NCI-H2227 treated with DMSO at 0.1 percent for 48 hours (cell line): ENCODE measurements around the gene TAMALIN.

Experiments
- DNase-seq: peaks from one replicate; lab custom pipeline; 2025; lab: John Stamatoyannopoulos, UW

TAMALIN gene

DNA sequence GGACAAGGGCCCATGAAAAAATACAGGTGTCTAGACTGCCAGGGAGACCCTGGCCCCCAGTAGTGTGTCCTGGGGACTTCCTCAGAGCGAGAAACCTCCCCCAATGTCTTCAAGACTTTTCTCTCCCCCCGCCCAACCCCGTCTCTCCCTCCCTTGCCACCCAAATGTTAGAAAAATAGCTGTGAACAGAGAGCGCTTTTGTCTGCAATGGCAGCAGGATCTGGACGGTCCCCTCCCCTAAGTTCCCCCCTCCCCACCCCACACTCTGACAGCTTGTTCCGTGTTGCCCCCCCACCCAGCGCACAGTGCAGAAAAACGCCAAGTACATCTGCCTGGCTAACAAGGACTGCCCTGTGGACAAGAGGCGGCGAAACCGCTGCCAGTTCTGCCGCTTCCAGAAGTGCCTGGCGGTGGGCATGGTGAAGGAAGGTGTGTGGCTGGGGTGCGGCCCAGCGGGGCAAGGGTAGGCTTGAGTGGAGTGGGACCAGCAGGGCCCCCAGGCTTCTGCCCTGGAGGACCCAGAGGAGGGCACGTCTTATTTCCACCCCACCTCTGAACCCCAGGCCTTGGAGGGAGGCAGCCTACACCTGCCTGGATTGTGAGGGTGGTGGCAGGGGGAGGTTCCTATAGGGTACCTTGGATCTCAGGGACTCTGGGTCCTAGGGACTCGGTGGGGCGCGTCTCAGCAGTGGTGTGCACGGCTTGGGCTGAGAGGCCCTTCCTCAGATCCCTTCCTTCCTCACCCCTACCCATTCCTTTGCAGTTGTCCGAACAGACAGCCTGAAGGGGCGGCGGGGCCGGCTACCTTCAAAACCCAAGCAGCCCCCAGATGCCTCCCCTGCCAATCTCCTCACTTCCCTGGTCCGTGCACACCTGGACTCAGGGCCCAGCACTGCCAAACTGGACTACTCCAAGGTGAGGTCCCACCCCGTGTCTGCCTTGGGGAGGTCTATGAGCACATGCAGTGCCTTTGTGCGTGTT, 49.3 kb downstream of the TAMALIN start:
- no peak for DNase-seq

DNA sequence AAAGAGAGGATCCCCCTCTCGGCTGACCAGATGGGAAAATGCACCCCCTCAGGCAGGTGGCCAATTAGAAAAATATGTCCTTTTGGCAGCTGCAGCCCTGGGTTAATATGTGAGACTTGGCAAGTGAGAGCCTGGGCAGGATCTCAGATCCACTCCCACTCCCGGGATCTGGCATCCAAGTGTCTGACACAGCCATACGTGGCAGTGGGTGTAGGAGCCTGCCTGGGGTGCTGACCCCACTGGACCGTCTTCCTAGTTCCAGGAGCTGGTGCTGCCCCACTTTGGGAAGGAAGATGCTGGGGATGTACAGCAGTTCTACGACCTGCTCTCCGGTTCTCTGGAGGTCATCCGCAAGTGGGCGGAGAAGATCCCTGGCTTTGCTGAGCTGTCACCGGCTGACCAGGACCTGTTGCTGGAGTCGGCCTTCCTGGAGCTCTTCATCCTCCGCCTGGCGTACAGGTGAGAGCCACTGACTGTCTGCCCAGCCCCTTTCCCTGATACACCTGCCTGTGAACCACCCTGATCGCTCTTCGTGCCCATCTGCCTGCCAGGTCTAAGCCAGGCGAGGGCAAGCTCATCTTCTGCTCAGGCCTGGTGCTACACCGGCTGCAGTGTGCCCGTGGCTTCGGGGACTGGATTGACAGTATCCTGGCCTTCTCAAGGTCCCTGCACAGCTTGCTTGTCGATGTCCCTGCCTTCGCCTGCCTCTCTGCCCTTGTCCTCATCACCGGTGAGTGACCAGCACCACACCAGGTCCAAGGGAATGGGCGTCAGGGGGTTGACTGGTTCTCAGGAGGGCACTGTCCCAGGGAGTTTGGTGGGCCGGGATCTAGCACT, 50.3 kb downstream of the TAMALIN start:
- no peak for DNase-seq

DNA sequence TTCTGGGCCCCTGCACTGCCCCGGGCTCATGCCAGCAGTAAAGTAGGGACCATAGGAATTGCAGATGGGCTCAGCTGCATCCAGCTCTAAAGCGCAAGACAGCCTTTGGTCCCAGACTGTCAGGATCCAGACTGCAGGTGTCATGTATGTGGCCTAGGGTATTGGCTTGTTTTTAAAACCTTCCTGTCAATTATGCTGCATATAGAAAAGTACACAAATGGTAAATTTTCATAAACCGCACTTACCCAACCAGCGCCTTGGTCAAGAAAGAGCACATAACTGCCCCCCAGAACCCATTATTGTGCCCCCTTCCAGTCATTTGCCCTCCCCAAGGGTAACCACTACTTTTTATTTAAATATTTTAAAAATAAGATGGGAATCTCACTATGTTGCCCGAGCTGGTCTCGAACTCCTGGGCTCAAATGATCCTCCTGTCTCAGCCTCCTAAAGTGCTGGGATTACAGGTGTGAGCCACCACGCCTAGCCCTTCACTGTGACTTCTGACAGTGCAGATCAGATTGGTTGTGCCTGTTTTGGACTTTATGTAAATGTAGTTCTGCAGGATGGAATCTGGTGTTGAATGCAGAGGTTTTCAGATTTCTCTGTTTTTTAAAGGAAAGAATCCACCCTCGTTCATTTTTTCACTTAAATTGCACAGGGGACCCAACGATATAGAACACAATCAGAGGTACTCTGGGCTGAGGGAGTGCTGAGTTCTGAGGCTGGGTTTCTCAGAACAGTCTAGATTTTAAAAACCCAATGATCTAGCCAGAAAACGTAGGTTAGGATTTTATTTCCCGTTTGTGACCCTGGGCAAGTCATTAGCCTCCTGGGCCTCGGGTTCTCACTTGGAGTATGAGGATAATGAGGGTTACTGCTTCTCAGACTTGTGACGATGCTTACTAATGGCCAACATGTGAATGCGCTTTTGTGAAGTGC, 51.2 kb downstream of the TAMALIN start:
- DNase-seq: no peak

DNA sequence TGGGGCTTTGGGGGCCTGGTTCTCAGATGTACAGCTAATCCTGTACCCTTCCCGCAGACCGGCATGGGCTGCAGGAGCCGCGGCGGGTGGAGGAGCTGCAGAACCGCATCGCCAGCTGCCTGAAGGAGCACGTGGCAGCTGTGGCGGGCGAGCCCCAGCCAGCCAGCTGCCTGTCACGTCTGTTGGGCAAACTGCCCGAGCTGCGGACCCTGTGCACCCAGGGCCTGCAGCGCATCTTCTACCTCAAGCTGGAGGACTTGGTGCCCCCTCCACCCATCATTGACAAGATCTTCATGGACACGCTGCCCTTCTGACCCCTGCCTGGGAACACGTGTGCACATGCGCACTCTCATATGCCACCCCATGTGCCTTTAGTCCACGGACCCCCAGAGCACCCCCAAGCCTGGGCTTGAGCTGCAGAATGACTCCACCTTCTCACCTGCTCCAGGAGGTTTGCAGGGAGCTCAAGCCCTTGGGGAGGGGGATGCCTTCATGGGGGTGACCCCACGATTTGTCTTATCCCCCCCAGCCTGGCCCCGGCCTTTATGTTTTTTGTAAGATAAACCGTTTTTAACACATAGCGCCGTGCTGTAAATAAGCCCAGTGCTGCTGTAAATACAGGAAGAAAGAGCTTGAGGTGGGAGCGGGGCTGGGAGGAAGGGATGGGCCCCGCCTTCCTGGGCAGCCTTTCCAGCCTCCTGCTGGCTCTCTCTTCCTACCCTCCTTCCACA, 52.0 kb downstream of the TAMALIN start:
- DNase-seq: no peak

DNA sequence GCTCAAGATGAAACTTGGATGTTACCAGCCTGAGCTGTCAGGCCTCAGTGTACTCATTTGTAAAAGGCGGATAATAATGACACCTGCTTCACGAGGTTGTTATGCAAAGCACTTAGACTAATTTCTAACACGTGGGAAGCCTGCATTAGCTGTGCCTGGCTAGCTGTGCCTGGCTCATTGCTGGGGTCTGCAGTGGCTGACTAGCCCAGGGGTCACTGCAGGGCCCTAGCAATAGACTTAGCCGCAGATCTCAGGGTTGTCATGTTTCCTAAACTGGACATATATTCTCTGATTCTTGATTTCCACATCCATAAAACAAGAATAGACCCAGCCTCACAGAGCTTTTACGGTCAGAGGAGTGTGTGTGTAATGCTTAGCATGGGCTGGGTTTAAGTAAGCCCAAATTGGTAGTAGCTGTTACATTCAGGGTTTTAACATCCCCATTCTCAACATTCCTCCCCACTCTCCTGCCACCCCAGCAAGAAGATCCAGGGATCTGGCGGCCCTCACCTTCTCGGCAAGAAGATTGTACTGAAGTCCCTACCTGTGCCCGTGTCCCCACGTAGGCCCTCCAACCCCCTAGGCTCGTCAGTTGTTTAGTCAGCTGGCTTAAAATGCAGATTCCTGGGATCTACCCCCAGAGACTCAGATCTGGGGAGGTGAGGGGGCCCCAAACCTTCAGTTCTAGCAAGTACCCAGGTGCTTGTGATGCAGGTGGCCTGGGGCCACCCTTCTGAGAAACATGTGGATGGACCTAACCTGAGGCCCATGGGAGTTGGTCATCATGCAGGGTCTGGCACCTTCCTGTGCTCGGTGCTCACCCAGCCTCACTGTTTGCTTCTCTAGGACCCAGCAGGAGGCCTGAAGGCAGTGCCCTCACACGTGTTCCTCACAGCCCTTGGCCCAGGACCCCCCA, 53.1 kb downstream of the TAMALIN start:
- no peak for DNase-seq

DNA sequence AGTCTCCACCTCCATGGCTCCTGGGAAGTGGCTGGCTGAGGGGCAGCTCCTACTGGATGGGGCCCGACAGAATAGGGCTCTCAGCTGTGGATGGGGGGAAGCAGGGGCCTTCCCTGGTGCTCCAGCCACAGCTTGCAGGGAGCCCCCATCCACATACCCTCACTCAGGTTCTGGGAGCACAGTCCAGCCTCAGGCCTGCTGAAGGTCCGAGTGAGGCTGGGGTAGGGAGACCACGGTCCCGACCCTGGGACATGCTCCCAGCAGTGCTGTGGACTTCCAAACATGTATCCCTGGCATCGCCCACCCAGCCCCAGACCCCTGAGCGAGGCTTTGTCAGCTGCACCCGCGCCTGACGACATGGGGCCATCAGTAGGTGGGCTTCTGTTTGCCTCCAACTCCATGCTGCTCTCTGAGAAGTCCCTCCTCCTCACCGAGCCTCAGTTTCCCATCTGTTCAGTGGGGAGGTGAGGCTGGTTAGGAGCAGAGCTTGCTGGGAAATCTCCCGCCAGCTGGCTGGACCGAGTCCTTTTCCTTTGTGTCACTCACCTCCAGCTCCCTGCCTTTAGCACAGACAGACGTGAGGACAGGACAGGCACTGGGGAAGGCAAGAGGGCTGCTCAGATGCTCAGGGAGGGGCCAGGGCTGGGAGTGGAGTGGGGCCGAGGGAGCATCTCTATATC, 53.9 kb downstream of the TAMALIN start:
- no peak for DNase-seq

DNA sequence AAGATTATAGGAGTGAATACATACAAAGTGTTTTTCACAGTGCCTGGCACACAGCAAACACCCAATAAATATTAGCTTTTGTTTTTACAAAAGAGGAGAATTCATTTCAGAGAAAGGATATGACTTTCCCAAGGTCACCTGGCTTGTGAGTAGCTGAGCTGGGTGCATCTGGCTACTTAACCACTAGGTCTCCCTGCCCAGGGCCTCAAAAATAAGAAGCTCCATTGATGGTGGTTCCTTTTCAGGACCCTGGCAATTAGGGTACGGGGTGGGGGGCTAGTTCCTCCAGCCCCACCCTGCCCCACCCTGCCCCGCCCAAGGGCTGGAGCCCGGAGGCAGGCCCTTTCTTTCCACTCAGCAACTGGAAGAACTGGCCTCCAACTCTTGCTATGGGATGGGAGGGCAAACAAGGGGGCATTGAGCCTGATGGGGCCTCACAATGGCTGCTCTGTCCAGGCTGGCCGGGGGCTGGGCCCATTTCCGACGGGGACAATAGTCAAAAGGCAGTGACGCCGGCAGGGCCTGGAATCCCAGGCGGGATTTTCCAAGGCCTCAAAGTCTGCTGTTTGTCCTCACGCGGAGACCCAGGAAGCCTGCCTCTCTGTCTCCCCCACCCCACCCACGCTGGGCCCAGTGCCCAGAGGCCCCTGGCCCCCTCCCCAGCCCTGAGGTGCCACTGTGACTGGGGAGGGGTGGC, 54.9 kb downstream of the TAMALIN start:
- DNase-seq: no peak

DNA sequence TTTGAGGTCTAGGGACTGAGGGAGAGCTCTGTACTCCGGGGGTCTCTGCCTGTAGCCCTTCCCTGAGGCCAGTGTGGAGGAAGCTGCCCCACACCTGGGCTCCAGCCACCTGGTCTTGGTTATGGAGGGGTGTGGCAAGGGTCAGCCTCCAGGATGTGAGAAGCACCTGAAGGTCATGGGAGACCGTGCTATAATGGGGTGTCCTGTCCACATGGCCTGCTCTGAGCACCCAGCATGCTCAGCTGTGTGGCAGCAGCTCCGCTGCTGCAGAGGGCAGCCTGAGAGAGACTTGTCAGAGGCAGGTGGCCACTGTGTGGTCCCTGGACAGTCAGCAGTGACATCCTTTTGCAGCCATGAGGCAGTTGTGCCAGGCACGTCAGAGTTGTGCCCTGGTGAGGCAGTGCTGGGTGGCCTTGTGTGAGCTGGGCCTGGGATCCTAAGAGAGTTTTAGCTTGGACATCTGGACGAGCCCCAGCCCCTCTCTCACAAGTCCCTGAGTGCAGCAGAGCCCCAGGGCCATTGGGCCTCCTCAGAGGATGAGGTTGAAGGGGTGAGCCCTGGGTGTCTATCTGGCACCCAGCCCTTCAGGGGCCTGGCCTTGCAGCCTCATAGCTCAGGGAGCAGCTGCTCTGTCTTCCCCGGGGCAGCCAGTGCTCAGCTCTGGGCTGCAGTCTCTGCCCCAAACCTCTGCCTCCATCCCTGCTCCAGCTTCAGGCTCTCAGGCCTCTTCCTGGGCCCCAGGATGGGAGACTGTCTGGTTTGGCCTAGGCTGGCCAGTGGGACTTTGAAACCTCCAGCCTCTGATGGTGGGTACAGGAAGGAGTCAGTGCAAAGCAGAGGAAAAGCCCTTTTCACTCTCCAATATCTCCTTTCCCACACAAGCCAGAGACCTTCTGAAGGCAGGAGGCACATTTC, 55.7 kb downstream of the TAMALIN start:
- DNase-seq: no peak

DNA sequence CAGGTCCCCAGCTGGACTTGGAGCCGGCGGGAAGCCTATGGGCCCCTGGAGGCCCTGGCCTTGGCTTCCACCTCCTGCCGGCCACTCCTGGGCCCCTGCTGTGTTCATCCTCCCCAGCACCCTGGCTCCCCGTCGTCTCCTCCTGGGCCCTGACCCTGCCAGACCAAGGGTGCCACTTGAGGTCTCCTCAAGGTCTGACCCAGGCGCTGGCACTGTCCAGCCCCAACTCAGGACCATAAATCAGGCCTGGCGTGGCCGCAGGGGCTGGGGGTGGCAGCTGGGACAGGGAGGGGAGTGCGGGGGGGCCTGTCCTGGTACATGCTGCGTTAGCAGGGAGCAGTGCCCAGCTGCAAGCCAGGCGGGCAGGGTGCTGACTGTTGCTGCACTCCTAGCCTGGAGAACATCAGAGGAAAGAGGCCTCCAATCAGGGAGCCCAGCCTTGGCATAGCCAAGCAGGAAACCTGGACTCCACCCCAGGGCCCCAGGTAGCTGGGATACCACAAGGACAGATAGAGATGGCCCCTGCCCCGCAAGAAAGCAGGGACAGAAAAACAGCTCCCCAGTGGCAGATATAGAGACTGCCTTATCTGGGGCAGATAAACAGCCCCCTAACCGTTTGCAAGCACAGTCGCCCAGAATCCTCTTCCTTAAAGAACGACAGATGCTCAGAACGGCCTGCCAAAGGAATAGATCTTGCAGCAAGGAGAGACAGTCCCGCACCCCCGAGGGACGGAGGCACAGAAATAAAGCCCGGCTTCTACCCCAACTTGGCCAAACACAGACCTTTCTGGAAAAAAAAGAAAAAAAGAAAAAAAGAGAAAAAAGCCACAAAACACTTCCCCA, 56.6 kb downstream of the TAMALIN start:
- DNase-seq: no peak

DNA sequence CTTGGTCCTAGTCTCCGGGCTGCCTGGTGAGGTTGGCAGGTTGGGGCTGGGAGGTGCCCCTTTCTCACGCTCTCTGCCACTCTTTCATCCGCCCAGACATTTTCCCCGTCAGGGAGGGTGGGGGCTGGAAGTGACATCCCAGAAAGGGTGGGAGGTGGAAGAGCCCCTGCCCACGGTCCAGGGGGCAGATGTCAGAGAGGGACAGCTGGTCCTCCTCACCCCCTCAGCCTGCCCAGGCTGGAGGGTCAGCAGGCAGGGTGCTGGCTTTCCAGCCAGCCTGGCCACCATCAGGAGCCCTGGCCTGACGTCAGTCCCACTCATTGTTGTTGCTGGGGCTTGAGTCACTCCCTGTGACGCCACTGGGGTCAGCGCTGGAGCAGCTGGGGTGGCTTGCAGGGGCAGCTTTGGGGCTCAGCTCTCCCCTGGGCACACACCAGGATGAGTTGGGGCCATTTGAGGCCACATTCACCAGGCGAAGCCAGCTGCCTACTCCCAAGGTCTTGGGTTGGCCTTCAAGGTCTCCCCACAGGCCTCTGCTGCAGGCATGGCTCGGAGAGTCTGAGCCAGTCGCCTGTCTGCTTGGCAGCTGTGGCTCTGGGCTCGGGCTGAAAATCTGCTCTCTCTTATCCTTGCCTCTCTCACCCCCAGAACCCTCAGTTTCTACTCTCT, 57.4 kb downstream of the TAMALIN start:
- DNase-seq: no peak
